Measurements from ENCODE around the gene QARS1. TPM values are rescaled to one million over a fixed set of nuclear protein-coding genes. Genes with fewer than 3 reads are reported as not detected.

The QARS1 gene
- total and polyA plus RNA-seq, 10 donors, result 174 to 329 (median 221) TPM

DNA sequence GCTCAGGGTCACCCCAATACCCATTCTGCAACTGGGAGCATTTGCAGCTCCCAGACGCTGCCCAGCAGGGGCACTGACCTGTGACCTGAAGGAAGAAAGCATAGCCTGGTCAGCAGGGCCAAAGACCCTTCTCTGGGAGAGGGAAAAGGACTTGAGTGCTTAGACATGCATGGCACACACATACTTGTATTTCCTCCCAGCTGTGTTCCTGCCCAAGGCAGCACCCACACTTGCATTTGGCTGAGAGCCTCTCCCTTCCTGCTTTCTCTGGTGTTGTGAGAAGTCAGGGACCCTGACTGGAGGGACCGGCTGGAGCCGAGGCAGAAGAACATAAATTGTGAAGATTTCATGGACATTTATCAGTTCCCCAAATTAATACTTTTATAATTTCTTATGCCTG, 35.5 kb upstream of the QARS1 start:
- 61 to 75% (median 65%) methylated on average over 3 of the region's 3 CpGs for whole genome bisulfite sequencing, 5 donors
- H3K4me1 ChIP-seq, result no peaks in the 10 kb centered on the region
- no peaks in the 10 kb centered on the region for H3K36me3 ChIP-seq
- H3K27ac ChIP-seq, result no peak overlapping the region
- TF ChIP-seq, protein P1, sequence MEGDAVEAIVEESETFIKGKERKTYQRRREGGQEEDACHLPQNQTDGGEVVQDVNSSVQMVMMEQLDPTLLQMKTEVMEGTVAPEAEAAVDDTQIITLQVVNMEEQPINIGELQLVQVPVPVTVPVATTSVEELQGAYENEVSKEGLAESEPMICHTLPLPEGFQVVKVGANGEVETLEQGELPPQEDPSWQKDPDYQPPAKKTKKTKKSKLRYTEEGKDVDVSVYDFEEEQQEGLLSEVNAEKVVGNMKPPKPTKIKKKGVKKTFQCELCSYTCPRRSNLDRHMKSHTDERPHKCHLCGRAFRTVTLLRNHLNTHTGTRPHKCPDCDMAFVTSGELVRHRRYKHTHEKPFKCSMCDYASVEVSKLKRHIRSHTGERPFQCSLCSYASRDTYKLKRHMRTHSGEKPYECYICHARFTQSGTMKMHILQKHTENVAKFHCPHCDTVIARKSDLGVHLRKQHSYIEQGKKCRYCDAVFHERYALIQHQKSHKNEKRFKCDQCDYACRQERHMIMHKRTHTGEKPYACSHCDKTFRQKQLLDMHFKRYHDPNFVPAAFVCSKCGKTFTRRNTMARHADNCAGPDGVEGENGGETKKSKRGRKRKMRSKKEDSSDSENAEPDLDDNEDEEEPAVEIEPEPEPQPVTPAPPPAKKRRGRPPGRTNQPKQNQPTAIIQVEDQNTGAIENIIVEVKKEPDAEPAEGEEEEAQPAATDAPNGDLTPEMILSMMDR (IDR thresholded peaks at IDR 0.05 in 8 of 11, conservative IDR thresholded peaks at IDR 0.05 in 3 of 11), result no peak
- TF ChIP-seq POLR2AphosphoS5 (IDR thresholded peaks at IDR 0.05), result no peak
- no peak for TF ChIP-seq POLR2A (IDR thresholded peaks at IDR 0.05)
- H3K27me3 ChIP-seq (replicated peaks in 1 of 7), result peaks cover 0 to 11% (median 0%) of the 10 kb centered on the region in 7 donors
- DNase-seq, result no peak
- peaks cover 0 to 14% (median 9%) of the 10 kb centered on the region in 8 donors for H3K9me3 ChIP-seq
- intact Hi-C loops (cut with DNase I; ENCODE audit: low total_unique reads), result no loop called here
- no peak overlapping the region for H3K4me3 ChIP-seq

DNA sequence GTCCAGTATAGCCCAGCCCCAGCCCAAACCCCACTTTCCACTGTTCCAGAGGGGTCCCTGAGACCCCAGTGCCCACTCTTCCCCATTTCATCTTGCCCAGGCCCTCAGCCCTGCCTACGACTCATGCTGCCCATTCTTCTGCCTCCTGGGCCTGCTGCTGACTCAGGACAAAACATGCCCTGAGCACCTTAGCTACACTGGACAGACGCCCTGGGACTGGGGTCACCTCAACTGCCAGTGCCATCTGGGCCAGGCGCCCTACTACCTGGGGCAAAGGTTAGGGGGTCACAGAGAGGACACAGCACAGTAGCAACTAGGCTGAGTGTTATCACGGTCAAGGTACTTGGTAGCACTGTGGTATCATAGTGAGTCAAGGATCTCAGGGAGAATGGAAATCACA, 30.9 kb upstream of the QARS1 start:
- intact Hi-C loops (cut with DNase I; ENCODE audit: low total_unique reads), result no loop called here
- 79 to 93% (median 82%) methylated on average over 4 of the region's 4 CpGs for WGBS, 5 donors
- DNase-seq, result no peak
- Histone ChIP-seq H3K4me1 (peaks cover 3 to 40% (median 20%) of the 10 kb centered on the region in 6 donors), H3K27me3 (replicated peaks in 1 of 7) (peaks cover 0 to 29% (median 0%) of the 10 kb centered on the region in 7 donors), H3K9me3 (peaks cover 0 to under 1% (median 0%) of the 10 kb centered on the region in 8 donors), H3K36me3 (peaks cover 0 to 6% (median 0%) of the 10 kb centered on the region in 6 donors), H3K27ac (no peak overlapping the region), H3K4me3 (no peak overlapping the region)
- TF ChIP-seq POLR2AphosphoS5 (IDR thresholded peaks at IDR 0.05), result no peak

DNA sequence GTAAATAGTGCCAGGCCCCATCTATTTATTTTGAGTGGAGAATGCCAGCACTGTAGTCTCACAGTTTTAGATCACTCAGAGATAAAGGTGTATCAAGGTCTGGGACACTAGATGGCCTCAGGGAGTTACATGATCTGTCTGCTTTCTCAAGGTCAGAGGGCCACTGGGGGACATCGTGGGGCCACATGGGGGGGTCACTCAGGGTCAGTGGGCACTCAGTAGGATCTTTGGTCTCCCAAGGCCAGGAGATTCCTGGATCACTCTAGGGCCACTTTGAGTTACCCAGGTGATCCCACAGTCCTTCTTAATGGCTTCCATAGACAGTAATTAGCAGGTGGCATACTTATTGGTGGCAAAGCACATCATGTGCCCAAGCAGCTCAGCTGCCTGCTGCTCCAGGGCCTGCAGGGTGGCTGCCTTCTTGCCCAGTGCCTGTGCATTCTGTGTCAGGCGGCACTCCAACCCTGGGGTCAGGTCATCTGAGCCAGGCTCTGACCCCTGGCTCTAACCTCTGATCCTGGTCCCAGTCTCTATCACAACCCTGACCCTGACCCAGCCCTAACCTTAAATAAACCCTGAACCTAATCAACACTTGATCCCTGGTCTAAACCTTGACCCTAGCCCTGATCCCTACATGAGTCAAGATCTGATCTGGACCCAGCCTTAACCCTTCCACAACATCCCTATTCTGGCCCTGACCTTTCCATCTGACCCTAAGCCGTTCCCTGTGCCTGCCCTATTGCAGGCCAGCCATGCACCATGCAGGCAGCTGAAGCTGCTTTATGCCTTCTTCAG, 30.1 kb upstream of the QARS1 start:
- DNase-seq, result no peak
- Histone ChIP-seq H3K27me3 (replicated peaks in 1 of 7) (peaks cover 0 to 29% (median 0%) of the 10 kb centered on the region in 7 donors), H3K4me1 (peaks cover 4 to 46% (median 23%) of the 10 kb centered on the region in 6 donors), H3K27ac (peak overlapping the region in 3 of 8 donors; percentile 77 to 91 (median 88)), H3K4me3 (no peak overlapping the region), H3K9me3 (no peaks in the 10 kb centered on the region), H3K36me3 (peaks cover 0 to 14% (median 0%) of the 10 kb centered on the region in 6 donors)
- WGBS, 5 donors, result 58 to 89% (median 67%) methylated on average over 2 to 3 of the region's 3 CpGs
- no peak for TF ChIP-seq POLR2A (IDR thresholded peaks at IDR 0.05)
- no peak for TF ChIP-seq POLR2AphosphoS5 (IDR thresholded peaks at IDR 0.05)
- TF ChIP-seq, protein P1 (IDR thresholded peaks at IDR 0.05 in 8 of 11, conservative IDR thresholded peaks at IDR 0.05 in 3 of 11), result no peak
- intact Hi-C loops (cut with DNase I; ENCODE audit: low total_unique reads), result no loop called here

DNA sequence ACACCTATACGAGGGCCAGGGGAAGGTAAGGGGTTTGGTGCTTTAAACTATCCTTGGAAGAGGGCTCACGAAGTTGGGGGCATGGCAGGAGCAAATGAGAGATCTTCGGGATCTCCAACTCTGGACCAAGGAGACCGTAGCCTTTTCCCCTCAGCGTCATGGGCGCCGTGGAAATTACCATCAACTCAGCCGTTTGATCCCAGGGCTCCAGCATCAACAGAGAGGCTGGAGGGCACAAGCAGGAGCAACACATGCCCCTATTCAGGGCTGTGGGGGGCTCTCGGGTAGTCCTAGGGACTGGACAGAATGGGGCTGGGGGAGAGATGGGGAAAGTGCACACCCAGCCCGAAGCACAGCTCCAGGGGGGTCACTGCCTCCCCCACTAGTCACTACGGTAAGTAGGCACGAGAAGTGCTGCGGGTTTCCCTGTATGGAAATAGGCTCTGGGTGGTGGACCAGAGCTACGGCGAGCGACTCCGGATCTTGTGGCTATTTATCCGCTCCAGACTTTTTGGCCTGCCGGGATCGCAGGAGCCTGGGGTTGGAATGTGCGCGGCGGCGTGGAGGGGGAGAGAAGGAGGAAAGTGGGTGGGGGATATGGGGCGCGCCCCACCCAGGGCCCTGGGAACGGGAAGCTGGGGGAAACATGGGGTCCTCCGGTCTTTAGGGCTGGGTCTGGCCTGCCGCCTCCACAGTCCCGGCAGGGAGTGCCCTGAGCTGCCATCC, 28.8 kb upstream of the QARS1 start:
- no peak for DNase-seq
- intact Hi-C loops (cut with DNase I; ENCODE audit: low total_unique reads), result no loop called here
- TF ChIP-seq, protein P1 (IDR thresholded peaks at IDR 0.05 in 8 of 11, conservative IDR thresholded peaks at IDR 0.05 in 3 of 11), result no peak
- peak; percentile 27 to 58 (median 35) for TF ChIP-seq POLR2AphosphoS5 (IDR thresholded peaks at IDR 0.05)
- TF ChIP-seq POLR2A (IDR thresholded peaks at IDR 0.05), result no peak
- 9 to 18% (median 13%) methylated on average over 22 to 30 of the region's 30 CpGs for WGBS, 5 donors
- H3K4me1 ChIP-seq, result peaks cover 4 to 50% (median 23%) of the 10 kb centered on the region in 6 donors
- peaks cover 0 to 28% (median 0%) of the 10 kb centered on the region in 7 donors for H3K27me3 ChIP-seq (replicated peaks in 1 of 7)
- H3K36me3 ChIP-seq, result peaks cover 0 to 27% (median under 1%) of the 10 kb centered on the region in 6 donors
- no peaks in the 10 kb centered on the region for H3K9me3 ChIP-seq
- peak overlapping the region; percentile 66 to 91 (median 78) for H3K27ac ChIP-seq
- peak overlapping the region; percentile 38 to 75 (median 46) for H3K4me3 ChIP-seq
